MM.1S (cell line): Measurements from ENCODE around the gene FAM222B.

ENCODE experiments used
- DNase-seq: peaks from one replicate; pipeline ENCODE4 v3.0.0-alpha.2; 2015
- H2AFZ ChIP-seq: fragments of 300-600 bp; sonication (generic); 2 replicates; pipeline ENCODE4 v1.6.0; 2016; ENCODE audit warnings: antibody characterized with exemption, low read length
- H3F3A ChIP-seq: fragments of 300-600 bp; sonication (generic); 2 replicates; pipeline ENCODE4 v1.6.1; 2016; ENCODE audit warnings: mild to moderate bottlenecking, antibody characterized with exemption, low read length, moderate library complexity, mixed read lengths; ENCODE audit not compliant: insufficient read depth
- H3K27ac ChIP-seq: fragments of 300-600 bp; sonication (generic); 2 replicates; pipeline ENCODE4 v1.5.1; 2016; ENCODE audit warnings: mild to moderate bottlenecking, low read length
- H3K27me3 ChIP-seq: fragments of 300-600 bp; sonication (generic); replicated peaks from 2 replicates; pipeline ENCODE4 v1.6.0; 2016; ENCODE audit warnings: low read length; ENCODE audit not compliant: insufficient read depth
- H3K36me3 ChIP-seq: fragments of 300-600 bp; sonication (generic); replicated peaks from 2 replicates; pipeline ENCODE4 v1.6.1; 2016; ENCODE audit warnings: mild to moderate bottlenecking, low read length, mixed read lengths; ENCODE audit not compliant: insufficient read depth
- H3K4me1 ChIP-seq: fragments of 300-600 bp; sonication (generic); 2 replicates; pipeline ENCODE4 v1.6.1; 2016; ENCODE audit warnings: low read length, mixed read lengths
- H3K4me2 ChIP-seq: fragments of 300-600 bp; sonication (generic); 2 replicates; pipeline ENCODE4 v1.6.0; 2016; ENCODE audit warnings: low read depth, low read length
- H3K4me3 ChIP-seq: fragments of 300-600 bp; sonication (generic); 2 replicates; pipeline ENCODE4 v1.5.1; 2016; ENCODE audit warnings: low read length, mixed read lengths
- H3K79me2 ChIP-seq: fragments of 300-600 bp; sonication (generic); 2 replicates; pipeline ENCODE4 v1.6.1; 2016; ENCODE audit warnings: mixed run types, low read length, mixed read lengths
- H3K9ac ChIP-seq: fragments of 300-600 bp; sonication (generic); 2 replicates; pipeline ENCODE4 v1.6.1; 2016; ENCODE audit warnings: low read length, mixed read lengths
- H3K9me2 ChIP-seq: fragments of 300-600 bp; sonication (generic); replicated peaks from 2 replicates; pipeline ENCODE4 v1.6.1; 2016; ENCODE audit warnings: mild to moderate bottlenecking, low read length, mixed read lengths; ENCODE audit not compliant: insufficient read depth
- H3K9me3 ChIP-seq: fragments of 300-600 bp; sonication (generic); replicated peaks from 2 replicates; pipeline ENCODE4 v1.6.1; 2016; ENCODE audit warnings: mild to moderate bottlenecking, low read length, mixed read lengths; ENCODE audit not compliant: insufficient read depth
- H4K20me1 ChIP-seq: fragments of 300-600 bp; sonication (generic); 2 replicates; pipeline ENCODE4 v1.6.1; 2016; ENCODE audit warnings: mild to moderate bottlenecking, low read length, moderate library complexity, mixed read lengths; ENCODE audit not compliant: insufficient read depth
- CTCF ChIP-seq: fragments of 300-600 bp; sonication (generic); IDR thresholded peaks from 2 replicates; pipeline ENCODE4 v1.5.1; 2016; ENCODE audit warnings: antibody characterized with exemption, low read length, mixed read lengths
- EZH2 ChIP-seq: fragments of 300-600 bp; sonication (generic); optimal IDR thresholded peaks from 2 replicates; pipeline ENCODE3; 2017; ENCODE audit warnings: low read depth, mild to moderate bottlenecking, antibody characterized with exemption, low read length, mixed read lengths
- EZH2phosphoT487 ChIP-seq: fragments of 300-600 bp; sonication (generic); IDR thresholded peaks from 2 replicates; pipeline ENCODE4 v1.6.1; 2018; ENCODE audit warnings: antibody characterized with exemption, low read length

FAM222B gene

GRCh38 chr17:28885951-28886350 is 43.4 kb upstream of the FAM222B start:
- TF ChIP-seq EZH2 (no peak), EZH2phosphoT487 (no peak), CTCF (no peak)
- no peak overlapping the region for H3K4me3 ChIP-seq
- no peaks in the 10 kb centered on the region for H3F3A ChIP-seq
- H2AFZ ChIP-seq = no peak overlapping the region
- peaks cover 4% of the 10 kb centered on the region for H3K79me2 ChIP-seq
- H4K20me1 ChIP-seq = no peaks in the 10 kb centered on the region
- no peak overlapping the region for H3K4me2 ChIP-seq
- H3K9ac ChIP-seq = no peak overlapping the region
- no peaks in the 10 kb centered on the region for H3K9me3 ChIP-seq
- DNase-seq = no peak
- no peaks in the 10 kb centered on the region for H3K27me3 ChIP-seq
- no peaks in the 10 kb centered on the region for H3K4me1 ChIP-seq
- H3K27ac ChIP-seq = no peak overlapping the region
- H3K36me3 ChIP-seq = no peaks in the 10 kb centered on the region
- no peaks in the 10 kb centered on the region for H3K9me2 ChIP-seq

- H3K4me2 ChIP-seq = no peak overlapping the region
- no peak overlapping the region for H3K27ac ChIP-seq
- H4K20me1 ChIP-seq = no peaks in the 10 kb centered on the region
Observed at GRCh38 chr17:28885363-28885762, 42.8 kb upstream of the FAM222B start.

GRCh38 chr17:28883967-28884702 is 41.5 kb upstream of the FAM222B start:
- Histone ChIP-seq H3K4me1 (no peaks in the 10 kb centered on the region), H2AFZ (no peak overlapping the region), H3K9me2 (no peaks in the 10 kb centered on the region), H3K4me3 (no peak overlapping the region), H3K36me3 (no peaks in the 10 kb centered on the region), H3K9me3 (no peaks in the 10 kb centered on the region), H3K79me2 (no peaks in the 10 kb centered on the region), H3F3A (no peaks in the 10 kb centered on the region), H3K4me2 (no peak overlapping the region), H3K9ac (no peak overlapping the region), H3K27me3 (no peaks in the 10 kb centered on the region), H4K20me1 (no peaks in the 10 kb centered on the region), H3K27ac (no peak overlapping the region)
- no peak for DNase-seq
- TF ChIP-seq CTCF (no peak), EZH2 (no peak), EZH2phosphoT487 (no peak)

More at GRCh38 chr17:28885363-28885762, 42.8 kb upstream of the FAM222B start:
- no peaks in the 10 kb centered on the region for H3K36me3 ChIP-seq
- no peak overlapping the region for H2AFZ ChIP-seq
- no peak for DNase-seq
- TF ChIP-seq EZH2phosphoT487 = no peak
- TF ChIP-seq CTCF = no peak
- no peaks in the 10 kb centered on the region for H3K27me3 ChIP-seq
- no peaks in the 10 kb centered on the region for H3F3A ChIP-seq
- no peaks in the 10 kb centered on the region for H3K9me3 ChIP-seq
- H3K9ac ChIP-seq = no peak overlapping the region
- peaks cover 3% of the 10 kb centered on the region; the same call in 1 of the 2 replicates for H3K79me2 ChIP-seq
- H3K4me1 ChIP-seq = no peaks in the 10 kb centered on the region
- H3K4me3 ChIP-seq = no peak overlapping the region
- H3K9me2 ChIP-seq = no peaks in the 10 kb centered on the region
